Activated T-cell treated with anti-CD3 and anti-CD28 coated beads, Interleukin-2, amount 50 U/mL, for 72 hours (primary cell): ENCODE data around the gene RUNX2. TPM values are rescaled to one million over a fixed set of nuclear protein-coding genes. Genes with fewer than 3 reads are reported as not detected.

Experiments
- ATAC-seq, 2 donors: fragments of 150-1000 bp; cut with Tn5 transposase; replicated peaks in 1 of 2; 2 replicates each; pipeline ENCODE4 v1.10.0; 2021; ENCODE audit warnings: moderate library complexity in 2 of 2, mild to moderate bottlenecking in 1 of 2
- DNase-seq, 2 donors: peaks; one replicate each; pipeline ENCODE4 v3.0.0; 2021 to 2022; ENCODE audit warnings: mixed read lengths in 1 of 2
- H3K27ac Mint-ChIP-seq: one replicate; pipeline ENCODE4 v1.8.0; 2022; ENCODE audit warnings: mild to moderate bottlenecking, moderate library complexity, mixed read lengths
- H3K27me3 Mint-ChIP-seq: one replicate; pipeline ENCODE4 v1.8.0; 2022; ENCODE audit warnings: low read depth, mixed read lengths
- H3K36me3 Mint-ChIP-seq, 2 donors: one replicate each; pipeline ENCODE4 v1.8.0; 2022; ENCODE audit warnings: mixed read lengths in 2 of 2, mild to moderate bottlenecking in 1 of 2; ENCODE audit not compliant: insufficient read depth in 2 of 2
- H3K4me1 Mint-ChIP-seq: one replicate; pipeline ENCODE4 v1.8.0; 2022; ENCODE audit warnings: low read depth, mixed read lengths
- H3K4me3 Mint-ChIP-seq, 2 donors: one replicate each; pipeline ENCODE4 v1.8.0; 2022; ENCODE audit warnings: mild to moderate bottlenecking in 2 of 2, mixed read lengths in 2 of 2, moderate library complexity in 2 of 2
- H3K9me3 Mint-ChIP-seq, 2 donors: one replicate each; pipeline ENCODE4 v1.8.0; 2022; ENCODE audit warnings: mixed read lengths in 2 of 2
- total RNA-seq, 2 donors: library from RNA; stranded (reverse); gene quantifications; one replicate each; pipeline ENCODE4 v1.2.3, GENCODE V29; 2022

The RUNX2 gene
- total RNA-seq, 2 donors from 2014 or later, result 39.3 to 61.1 TPM

DNA sequence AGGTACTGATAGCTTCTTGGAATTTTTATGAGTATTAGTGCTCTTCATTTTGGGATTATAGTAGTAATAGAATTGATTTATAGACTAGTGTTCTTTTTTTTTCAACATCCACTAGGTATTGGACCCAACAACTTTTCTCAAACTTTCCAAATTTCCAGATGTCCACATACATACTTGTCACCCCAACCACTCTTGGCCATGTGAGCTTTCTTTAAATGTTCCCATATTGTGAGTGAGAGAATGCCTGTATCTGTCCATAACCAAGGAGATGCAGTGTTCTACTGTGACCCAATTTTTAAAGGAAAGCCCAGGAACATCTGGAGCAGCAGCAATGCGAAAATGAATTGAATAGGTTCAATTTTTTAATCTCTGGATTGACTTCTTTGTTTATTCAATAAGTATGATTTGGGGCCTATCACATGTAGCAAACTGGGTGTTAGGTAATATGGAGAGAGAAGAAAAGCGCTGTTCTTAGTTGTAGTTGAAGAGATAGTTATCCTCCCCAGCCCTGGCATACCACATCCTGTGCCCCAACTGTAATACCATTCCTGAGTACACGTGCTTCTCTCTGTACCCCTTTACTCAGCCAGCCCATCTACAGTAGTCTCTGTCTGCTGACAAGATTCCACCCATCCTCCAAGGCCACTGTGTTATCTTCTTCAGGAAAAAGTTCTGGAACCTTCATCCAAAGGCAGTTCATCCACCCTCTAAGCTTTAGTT, 166.4 kb downstream of the RUNX2 start:
- peaks cover 25 to 34% of the 10 kb centered on the region in 2 donors for H3K36me3 Mint-ChIP-seq
- no peaks in the 10 kb centered on the region for H3K9me3 Mint-ChIP-seq
- H3K27me3 Mint-ChIP-seq, result no peaks in the 10 kb centered on the region
- ATAC-seq, result peak; percentile 84 to 92
- DNase-seq, result peak in 1 of 2 donors; percentile 26
- H3K4me3 Mint-ChIP-seq, result peak overlapping the region; percentile 11 to 69
- H3K27ac Mint-ChIP-seq, result peak overlapping the region; percentile 70
- H3K4me1 Mint-ChIP-seq, result peaks cover 67% of the 10 kb centered on the region

DNA sequence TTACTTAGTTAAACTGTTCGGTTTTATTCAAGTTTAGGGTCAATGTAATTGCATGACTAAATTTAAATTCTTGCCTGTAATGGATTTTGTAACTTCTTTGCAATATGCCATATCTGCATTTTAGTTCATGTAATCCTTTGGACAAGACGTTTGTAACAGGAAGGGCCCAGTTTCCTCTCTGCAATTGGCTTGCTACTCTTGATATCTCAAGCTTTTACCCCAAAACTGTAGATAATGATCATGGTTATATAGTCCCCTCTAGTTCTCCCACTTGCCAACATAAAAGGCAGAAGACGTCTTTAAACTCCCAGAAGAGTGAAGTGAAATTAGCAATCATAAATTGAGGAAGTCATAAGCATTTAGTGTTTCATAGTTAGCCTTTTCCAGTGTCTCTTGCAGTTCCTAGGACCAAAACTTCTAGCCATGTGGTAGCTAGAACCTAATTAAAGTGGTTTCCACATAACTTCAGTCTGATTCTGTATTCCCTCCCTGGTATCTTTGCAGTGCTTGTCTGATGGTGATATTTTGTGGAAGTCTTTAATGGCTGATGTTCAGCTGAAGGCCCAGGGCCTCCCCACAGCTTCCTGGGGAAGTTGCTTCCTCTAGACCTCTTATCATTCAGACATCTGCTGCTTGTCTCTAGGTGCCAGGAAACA, 167.4 kb downstream of the RUNX2 start:
- H3K9me3 Mint-ChIP-seq, result no peaks in the 10 kb centered on the region
- ATAC-seq (peak in 1 of 2 donors; percentile 20), DNase-seq (no peak)
- H3K27me3 Mint-ChIP-seq, result no peaks in the 10 kb centered on the region
- H3K27ac Mint-ChIP-seq, result peak overlapping the region; percentile 70
- peaks cover 26 to 33% of the 10 kb centered on the region in 2 donors for H3K36me3 Mint-ChIP-seq
- H3K4me1 Mint-ChIP-seq, result peaks cover 62% of the 10 kb centered on the region
- peak overlapping the region; percentile 16 to 69 for H3K4me3 Mint-ChIP-seq

DNA sequence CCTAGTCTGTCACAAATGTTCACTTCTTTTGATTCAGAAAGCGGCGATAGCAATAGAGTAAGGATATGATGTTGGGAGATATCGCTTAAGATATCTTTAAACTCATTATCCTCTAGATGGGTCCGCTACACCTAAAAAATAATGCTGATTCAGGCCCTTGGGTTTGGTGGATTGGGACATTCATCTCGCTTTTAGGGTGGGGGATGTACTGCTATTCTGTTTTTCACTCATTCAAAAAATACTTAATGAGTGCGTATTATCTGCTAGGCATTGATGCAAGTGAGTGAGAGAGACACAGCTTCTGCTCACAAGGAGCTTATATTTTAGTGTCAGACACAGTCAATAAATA, 167.9 kb downstream of the RUNX2 start:
- no peaks in the 10 kb centered on the region for H3K27me3 Mint-ChIP-seq
- DNase-seq (no peak), ATAC-seq (no peak)
- peaks cover 29 to 36% of the 10 kb centered on the region in 2 donors for H3K36me3 Mint-ChIP-seq
- H3K4me3 Mint-ChIP-seq, result peak overlapping the region in 1 of 2 donors; percentile 69
- peaks cover 57% of the 10 kb centered on the region for H3K4me1 Mint-ChIP-seq
- H3K27ac Mint-ChIP-seq, result peak overlapping the region; percentile 70
- H3K9me3 Mint-ChIP-seq, result no peaks in the 10 kb centered on the region

DNA sequence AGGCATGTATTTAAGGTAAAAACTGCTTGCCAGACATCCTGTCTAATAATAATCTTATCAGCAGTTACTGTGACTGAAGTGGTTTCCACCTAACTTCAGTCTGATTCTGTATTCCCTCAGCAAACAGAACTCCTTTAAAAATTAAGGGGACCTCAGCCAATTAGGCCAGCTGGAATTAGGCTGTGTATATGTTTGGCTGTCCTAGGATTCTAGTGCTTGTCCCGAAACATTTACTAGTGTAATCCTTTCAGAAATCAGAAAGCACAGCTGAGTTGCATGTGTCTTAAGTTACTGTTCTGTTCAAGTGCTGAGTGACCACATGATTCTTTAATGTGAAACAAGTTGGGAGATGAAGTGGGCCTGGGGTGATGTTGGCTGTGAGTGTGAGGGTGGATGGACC, 170.5 kb downstream of the RUNX2 start:
- no peak overlapping the region for H3K27ac Mint-ChIP-seq
- no peaks in the 10 kb centered on the region for H3K9me3 Mint-ChIP-seq
- ATAC-seq, result no peak
- H3K27me3 Mint-ChIP-seq, result no peaks in the 10 kb centered on the region
- H3K4me1 Mint-ChIP-seq, result peaks cover 52% of the 10 kb centered on the region
- no peak overlapping the region for H3K4me3 Mint-ChIP-seq
- peaks cover 28 to 43% of the 10 kb centered on the region in 2 donors for H3K36me3 Mint-ChIP-seq
- no peak for DNase-seq

DNA sequence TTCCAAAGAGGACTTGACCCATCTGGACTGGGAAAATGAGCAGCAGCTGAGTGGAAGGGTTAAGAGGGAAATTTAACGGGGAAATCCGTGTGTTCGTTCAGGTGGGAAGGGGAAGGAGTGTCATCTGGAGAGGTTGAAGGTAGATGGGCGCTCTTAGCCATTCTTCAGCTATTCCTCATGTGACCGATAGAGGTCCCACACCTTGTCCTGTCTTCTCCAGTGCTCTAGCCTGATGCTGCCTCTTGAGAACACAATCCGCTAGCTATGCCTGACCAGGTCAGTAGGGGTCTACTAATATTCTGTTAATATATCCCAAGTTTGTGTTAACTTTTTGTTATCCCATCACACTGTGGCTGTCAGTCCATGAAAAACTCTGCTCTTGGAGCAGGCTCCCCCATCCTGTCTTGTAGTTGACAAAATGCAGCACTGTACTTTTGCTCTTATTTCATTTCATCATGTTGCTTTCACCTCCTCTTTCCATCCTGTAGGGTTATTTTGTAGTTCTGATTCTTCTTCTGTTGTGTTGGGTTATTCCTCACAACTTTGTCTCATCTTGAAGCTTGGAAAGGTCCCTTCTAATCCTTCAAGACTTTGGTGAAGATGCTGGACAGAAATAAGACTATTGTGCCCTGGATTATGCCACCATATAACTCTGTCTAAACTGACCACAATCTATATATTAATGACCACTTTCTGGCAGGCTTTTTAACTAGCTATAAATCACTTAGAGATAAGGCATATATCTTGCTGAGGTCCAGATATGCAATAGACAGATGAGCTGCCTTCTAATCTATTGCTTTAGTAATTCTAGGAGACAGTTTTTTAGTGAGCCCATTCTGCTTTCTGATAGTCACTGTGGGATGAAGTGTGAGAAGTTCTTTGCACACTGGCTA, 173.0 kb downstream of the RUNX2 start:
- H3K27ac Mint-ChIP-seq, result no peak overlapping the region
- peaks cover 38% of the 10 kb centered on the region for H3K4me1 Mint-ChIP-seq
- no peaks in the 10 kb centered on the region for H3K9me3 Mint-ChIP-seq
- no peak for DNase-seq
- no peak overlapping the region for H3K4me3 Mint-ChIP-seq
- no peaks in the 10 kb centered on the region for H3K27me3 Mint-ChIP-seq
- H3K36me3 Mint-ChIP-seq, result peaks cover 19 to 47% of the 10 kb centered on the region in 2 donors
- no peak for ATAC-seq

DNA sequence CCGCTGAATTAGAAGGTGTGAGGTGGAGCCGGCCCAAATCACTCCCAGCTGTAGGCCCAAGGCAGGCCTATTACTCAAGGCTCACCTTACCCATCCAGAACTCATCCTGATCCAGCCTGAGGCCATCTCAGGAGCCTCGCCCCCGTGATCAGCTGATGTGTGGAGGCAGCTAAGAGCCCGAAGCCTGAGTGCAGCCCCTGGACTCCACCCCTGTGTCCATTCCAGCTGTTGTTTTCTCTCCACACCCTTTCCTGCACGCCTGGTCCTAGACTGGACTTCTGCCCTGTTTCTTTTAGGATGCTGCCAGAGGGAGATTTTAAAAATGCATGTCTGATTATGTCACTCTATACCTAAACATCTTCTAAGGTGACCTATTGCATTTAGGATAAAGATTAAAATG, 174.3 kb downstream of the RUNX2 start:
- ATAC-seq, result no peak
- H3K9me3 Mint-ChIP-seq, result no peaks in the 10 kb centered on the region
- no peak overlapping the region for H3K4me3 Mint-ChIP-seq
- no peak for DNase-seq
- H3K4me1 Mint-ChIP-seq, result peaks cover 40% of the 10 kb centered on the region
- H3K27ac Mint-ChIP-seq, result peak overlapping the region; percentile 11
- H3K27me3 Mint-ChIP-seq, result no peaks in the 10 kb centered on the region
- H3K36me3 Mint-ChIP-seq, result peaks cover 12 to 44% of the 10 kb centered on the region in 2 donors

DNA sequence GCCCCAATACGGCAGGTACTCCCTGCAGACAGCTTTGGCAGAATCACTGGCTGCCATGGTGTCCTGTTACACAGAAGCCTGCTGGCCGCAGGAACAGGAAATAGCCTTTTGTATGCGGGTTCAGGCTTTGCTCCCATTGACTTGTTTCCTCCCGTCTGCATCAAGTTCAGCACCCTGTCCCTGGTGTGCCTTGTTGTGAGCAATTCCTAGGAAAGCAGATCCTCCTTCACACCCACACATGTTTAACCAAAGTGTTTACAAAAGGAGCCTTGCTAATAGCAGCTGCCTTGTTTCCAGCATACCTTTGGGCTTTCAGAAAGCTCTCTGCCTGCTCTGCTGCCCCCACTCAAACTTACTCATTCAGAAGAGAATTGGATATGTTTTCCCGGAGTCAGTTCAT, 176.8 kb downstream of the RUNX2 start:
- Mint-ChIP-seq H3K4me3 (no peak overlapping the region), H3K4me1 (peaks cover 31% of the 10 kb centered on the region), H3K27ac (no peak overlapping the region), H3K27me3 (no peaks in the 10 kb centered on the region), H3K36me3 (peaks cover 8 to 51% of the 10 kb centered on the region in 2 donors), H3K9me3 (no peaks in the 10 kb centered on the region)
- no peak for DNase-seq
- no peak for ATAC-seq

DNA sequence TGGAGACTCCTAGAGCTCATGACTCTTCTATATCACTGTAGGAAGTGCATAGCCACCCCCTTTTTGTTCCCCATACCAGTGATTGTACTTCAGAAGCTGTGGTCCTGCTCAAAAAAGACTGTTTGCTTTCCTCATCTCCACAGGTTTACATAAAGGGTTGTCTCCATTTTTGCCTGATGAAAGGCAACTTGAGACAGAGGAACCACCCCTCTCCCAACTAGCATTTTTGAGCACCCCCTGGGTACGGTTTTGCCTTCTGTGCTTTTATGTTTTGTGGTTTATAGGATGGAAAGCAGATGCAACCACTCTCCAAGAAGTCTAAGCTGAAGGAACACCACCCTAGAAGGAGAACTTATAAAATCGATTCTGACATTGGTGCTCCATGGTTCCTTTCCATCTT, 177.3 kb downstream of the RUNX2 start:
- H3K36me3 Mint-ChIP-seq, result peaks cover 7 to 48% of the 10 kb centered on the region in 2 donors
- DNase-seq, result no peak

DNA sequence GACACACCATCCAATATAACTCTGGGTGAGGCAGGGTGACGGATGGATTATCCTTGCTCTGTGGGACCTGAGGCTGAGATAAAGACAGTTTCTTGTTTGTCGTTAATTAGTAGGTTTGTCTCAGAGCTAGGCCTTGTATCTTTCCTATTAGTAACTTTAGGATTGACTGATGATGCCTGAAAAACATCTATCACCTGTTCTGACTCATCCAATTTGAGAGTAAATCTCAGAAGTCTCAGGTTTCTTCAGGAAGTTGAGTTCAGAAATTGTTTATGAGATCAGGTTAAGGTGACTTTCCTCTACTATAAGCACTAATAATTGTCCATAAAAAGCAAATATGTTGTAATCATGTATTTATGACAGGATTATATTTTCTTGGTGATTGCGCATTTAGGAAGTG, 179.1 kb downstream of the RUNX2 start:
- H3K36me3 Mint-ChIP-seq, result peaks cover 6 to 46% of the 10 kb centered on the region in 2 donors
- H3K4me3 Mint-ChIP-seq, result no peak overlapping the region
- H3K4me1 Mint-ChIP-seq, result peaks cover 26% of the 10 kb centered on the region

More for the DNA sequence above, 177.3 kb downstream of the RUNX2 start:
- no peaks in the 10 kb centered on the region for H3K9me3 Mint-ChIP-seq
- no peaks in the 10 kb centered on the region for H3K27me3 Mint-ChIP-seq
- H3K4me3 Mint-ChIP-seq, result no peak overlapping the region
- no peak for ATAC-seq
- H3K27ac Mint-ChIP-seq, result no peak overlapping the region
- peaks cover 31% of the 10 kb centered on the region for H3K4me1 Mint-ChIP-seq

DNA sequence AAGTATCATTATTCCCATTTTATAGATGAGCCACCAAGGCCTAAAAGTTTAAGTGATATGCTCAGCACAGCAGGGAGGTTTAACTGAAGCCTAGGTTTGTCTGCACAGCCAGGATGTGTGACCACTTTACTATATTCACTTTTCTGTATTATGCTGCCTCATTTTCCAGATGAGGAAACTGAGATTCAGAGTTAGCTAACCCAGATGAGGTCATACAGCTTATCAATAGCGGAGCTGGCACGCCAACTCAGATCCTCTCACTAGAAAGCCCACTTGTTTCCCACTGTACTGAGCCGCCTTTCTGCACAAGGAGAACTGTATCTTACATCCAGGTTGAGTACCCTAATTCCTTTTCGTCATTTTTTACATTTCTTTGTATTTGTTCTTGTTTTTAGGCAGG, 181.3 kb downstream of the RUNX2 start:
- H3K4me1 Mint-ChIP-seq, result peaks cover 26% of the 10 kb centered on the region
- no peaks in the 10 kb centered on the region for H3K9me3 Mint-ChIP-seq
- H3K4me3 Mint-ChIP-seq, result no peak overlapping the region
- ATAC-seq (peak in 1 of 2 donors; percentile 52), DNase-seq (no peak)
- peaks cover 6 to 41% of the 10 kb centered on the region in 2 donors for H3K36me3 Mint-ChIP-seq
- H3K27ac Mint-ChIP-seq, result no peak overlapping the region
- no peaks in the 10 kb centered on the region for H3K27me3 Mint-ChIP-seq

More for the DNA sequence above, 179.1 kb downstream of the RUNX2 start:
- ATAC-seq (no peak), DNase-seq (no peak)
- no peaks in the 10 kb centered on the region for H3K9me3 Mint-ChIP-seq
- H3K27me3 Mint-ChIP-seq, result no peaks in the 10 kb centered on the region
- H3K27ac Mint-ChIP-seq, result no peak overlapping the region

DNA sequence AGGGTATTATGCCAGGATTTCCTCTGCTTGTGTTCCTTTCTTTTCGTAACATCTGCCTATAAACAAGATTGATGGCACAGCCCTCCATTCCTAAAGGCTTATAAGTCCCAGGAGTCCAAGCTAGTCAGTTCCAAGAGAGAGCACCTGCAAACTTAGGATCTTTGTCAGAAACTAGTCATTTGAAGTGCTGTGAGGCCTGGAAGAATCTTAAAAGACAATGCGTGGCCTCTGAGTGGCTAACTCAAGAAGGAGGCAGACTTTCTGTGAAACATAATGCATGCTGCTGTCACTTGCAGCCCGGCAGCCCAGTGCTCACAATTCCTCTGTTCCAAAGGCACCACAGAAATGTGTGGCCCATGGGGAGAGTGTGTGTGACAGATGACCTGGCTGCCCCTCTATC, 184.6 kb downstream of the RUNX2 start:
- H3K27ac Mint-ChIP-seq, result no peak overlapping the region
- H3K9me3 Mint-ChIP-seq, result no peaks in the 10 kb centered on the region
- H3K4me3 Mint-ChIP-seq, result no peak overlapping the region
- no peak for DNase-seq
- H3K4me1 Mint-ChIP-seq, result no peaks in the 10 kb centered on the region
- no peaks in the 10 kb centered on the region for H3K27me3 Mint-ChIP-seq
- ATAC-seq, result no peak
- peaks cover 8 to 29% of the 10 kb centered on the region in 2 donors for H3K36me3 Mint-ChIP-seq

DNA sequence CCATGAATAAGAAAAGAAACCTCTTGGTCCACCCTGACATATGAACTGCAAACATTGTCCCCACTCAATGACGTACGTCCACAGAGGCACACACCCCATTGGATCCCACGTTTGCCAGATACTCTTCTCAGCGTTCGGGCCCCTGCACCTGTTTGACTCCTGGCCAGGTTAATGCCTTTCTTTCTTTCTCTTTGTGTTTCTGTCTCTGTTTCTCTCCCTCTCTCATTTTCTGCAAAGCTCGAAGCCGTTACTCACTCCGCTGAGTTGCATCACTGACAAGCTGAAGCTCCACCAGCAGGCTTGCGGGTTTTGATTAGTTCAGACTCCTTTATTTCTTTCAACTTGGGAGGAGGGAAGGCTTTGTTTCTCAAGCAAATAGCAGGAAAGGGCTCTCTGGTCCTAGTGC, 185.1 kb downstream of the RUNX2 start:
- ATAC-seq (no peak), DNase-seq (no peak)
- Mint-ChIP-seq H3K27ac (no peak overlapping the region), H3K27me3 (no peaks in the 10 kb centered on the region), H3K36me3 (peaks cover 8 to 27% of the 10 kb centered on the region in 2 donors), H3K4me1 (no peaks in the 10 kb centered on the region), H3K4me3 (no peak overlapping the region), H3K9me3 (no peaks in the 10 kb centered on the region)

DNA sequence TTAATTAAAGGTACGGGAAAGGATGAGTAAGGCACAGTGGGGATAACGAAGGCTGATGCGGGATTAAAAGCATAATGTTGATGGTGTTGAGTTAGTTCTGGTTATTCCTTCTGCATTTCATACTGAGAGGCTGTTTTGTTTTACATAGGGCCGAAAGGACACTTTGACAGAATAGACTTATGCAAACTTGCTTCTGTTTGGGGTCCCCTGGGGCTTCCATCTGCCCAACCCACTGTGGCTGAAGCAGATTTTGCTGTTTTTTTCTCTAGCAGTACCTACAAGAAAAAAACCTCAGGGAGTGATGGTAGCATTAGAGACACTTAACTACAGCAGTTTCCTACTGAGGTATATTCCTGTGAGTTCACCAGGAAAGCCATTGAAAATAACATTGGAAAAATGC, 185.7 kb downstream of the RUNX2 start:
- H3K27me3 Mint-ChIP-seq, result no peaks in the 10 kb centered on the region
- H3K4me3 Mint-ChIP-seq, result no peak overlapping the region
- no peak for ATAC-seq
- H3K27ac Mint-ChIP-seq, result no peak overlapping the region
- DNase-seq, result no peak
- H3K4me1 Mint-ChIP-seq, result no peaks in the 10 kb centered on the region
- H3K36me3 Mint-ChIP-seq, result peaks cover 8 to 25% of the 10 kb centered on the region in 2 donors
- H3K9me3 Mint-ChIP-seq, result no peaks in the 10 kb centered on the region
